ENCODE results near the gene ADPRH.

GRCh38 chr3:119626196-119626595, 46.9 kb downstream of the ADPRH start:
- TF ChIP-seq, protein P1, sequence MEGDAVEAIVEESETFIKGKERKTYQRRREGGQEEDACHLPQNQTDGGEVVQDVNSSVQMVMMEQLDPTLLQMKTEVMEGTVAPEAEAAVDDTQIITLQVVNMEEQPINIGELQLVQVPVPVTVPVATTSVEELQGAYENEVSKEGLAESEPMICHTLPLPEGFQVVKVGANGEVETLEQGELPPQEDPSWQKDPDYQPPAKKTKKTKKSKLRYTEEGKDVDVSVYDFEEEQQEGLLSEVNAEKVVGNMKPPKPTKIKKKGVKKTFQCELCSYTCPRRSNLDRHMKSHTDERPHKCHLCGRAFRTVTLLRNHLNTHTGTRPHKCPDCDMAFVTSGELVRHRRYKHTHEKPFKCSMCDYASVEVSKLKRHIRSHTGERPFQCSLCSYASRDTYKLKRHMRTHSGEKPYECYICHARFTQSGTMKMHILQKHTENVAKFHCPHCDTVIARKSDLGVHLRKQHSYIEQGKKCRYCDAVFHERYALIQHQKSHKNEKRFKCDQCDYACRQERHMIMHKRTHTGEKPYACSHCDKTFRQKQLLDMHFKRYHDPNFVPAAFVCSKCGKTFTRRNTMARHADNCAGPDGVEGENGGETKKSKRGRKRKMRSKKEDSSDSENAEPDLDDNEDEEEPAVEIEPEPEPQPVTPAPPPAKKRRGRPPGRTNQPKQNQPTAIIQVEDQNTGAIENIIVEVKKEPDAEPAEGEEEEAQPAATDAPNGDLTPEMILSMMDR (IDR thresholded peaks at IDR 0.05), result no peak
- TF ChIP-seq POLR2A (IDR thresholded peaks at IDR 0.05), result no peak
